ENCODE measurements around the gene KLRF2.

KLRF2 gene

DNA sequence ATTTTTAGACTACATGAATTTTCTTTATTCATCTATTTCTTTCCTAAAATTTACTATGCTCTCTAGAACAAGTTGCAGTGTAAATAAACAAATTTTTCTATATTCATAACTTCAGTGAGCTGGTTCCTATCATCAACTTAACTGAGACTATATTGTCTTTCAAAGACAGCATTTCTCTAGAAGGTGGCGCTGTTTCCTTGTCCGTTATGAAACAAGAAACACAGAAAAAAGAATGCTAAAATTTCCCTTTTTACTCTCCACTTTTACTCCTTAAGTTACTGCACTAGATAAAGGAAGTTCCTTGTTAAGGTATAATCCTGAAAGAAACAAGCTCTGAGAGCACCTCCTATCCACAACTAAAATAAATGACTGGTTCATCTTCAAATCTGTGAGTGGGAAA is 59.1 kb downstream of the KLRF2 start:
- peak; percentile 68 for DNase-seq

DNA sequence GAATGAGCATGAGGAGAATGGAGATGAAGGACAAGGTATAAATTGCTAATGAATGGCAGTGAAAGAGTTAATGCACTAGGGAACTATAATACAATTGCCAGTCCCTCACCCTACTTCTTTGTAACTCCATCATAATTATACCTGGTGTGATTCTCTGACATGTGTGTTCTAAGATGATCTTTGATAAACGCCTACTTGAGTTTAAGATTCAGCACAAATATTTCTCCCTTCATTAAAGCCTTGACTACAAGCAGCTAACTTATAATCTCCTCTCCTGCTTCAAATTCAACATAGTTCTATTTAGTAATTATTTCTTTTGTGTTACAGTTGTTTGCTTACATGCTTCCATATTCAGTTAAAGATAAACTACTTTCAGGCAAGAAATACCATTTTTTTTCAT is 60.5 kb downstream of the KLRF2 start:
- no peak for DNase-seq

DNA sequence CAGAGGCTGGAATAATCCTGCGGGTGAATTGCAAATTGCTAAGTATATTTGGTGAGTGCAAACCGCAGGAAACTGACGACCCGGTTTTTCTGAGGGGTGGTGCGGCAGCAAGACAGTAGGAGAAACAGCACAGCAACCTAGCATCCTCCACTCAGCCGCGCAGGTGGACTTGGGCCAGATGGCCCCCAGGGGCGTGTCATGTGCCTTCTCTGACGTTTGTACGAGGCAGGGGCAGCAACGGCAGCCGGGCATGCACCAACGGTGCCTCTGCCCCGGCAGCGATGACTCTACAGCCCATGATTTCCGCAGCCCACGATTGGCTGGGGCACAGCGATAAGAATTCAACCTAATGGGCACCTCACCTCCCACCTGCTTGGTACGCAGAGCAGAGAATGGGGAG is 62.0 kb downstream of the KLRF2 start:
- peak; percentile 31 for DNase-seq

DNA sequence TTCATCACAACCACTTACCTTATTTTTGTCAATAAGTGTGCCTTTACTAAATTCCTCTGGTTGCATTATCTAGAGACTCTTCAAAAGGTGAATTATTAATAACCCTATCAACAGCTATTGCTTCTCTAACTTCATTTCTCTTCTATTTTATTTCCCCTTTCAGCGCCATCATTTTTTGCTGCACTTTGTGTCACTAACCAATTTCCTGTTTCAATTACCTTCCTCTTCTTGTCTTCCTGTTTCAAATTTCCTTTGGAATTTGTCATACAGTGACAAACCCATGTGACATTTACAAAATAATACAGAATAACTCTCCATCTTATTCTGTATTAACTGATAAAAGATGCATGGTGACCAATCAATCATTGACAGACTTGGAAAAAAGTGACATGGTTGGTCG is 63.1 kb downstream of the KLRF2 start:
- DNase-seq = no peak

All from hematopoietic multipotent progenitor cell treated with erythropoietin and hydrocortisone succinate and interleukin-3 and kit ligand, for 6 days (in vitro differentiated cells).